GM19438 (cell line): Measurements from ENCODE around the gene LRRC45.

Experiments used
- ATAC-seq: cut with Tn5 transposase; IDR thresholded peaks from one replicate; pipeline ENCODE4 v1.9.1; 2021; ENCODE audit warnings: low read depth; ENCODE audit not compliant: unreplicated experiment

The LRRC45 gene

GRCh38 chr17:81993729-81994592 is 29.1 kb upstream of the LRRC45 start:
- no peak for ATAC-seq

DNA sequence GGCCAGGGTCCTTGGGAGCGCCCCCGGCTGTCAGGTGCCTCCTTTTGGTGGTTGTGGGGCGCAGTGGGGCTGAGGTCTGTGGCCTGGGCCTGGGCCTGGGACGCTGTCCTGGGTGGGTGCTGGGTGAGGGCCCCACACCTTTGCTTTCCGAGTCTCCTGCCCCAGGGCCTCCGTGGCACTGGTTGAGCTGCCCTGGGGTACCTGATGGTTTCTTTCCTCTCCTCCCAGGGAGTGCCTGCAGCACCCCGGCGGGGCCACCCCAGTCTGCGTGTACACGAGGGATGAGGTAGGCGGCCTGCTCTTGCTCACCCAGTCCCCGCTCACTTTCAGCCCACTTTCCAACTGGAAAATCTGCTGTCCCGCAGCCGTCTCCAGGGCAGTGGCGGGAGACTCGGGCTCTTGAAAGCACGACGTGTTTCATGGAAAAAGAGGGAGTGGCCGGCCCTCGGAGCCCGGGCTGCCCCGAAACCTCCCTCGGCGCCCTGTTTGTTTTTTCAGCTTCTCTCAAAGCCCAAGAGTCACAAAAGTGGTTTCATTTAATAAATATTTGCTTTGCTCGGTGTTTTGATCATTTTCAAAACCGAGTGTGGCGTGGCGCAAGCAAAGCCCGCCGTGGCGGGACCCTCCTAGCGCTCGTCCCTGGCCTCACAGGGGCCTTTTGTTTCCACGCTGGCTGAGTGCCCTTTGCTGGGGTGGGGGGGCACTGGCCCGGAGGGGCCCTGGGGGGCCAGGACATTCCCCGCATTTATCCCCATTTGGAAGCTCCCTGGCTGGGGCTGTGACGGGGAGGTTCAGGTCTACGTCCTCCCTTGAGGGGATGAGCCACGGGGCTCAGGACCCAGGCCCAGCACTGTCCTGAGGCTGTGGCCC is 28.3 kb upstream of the LRRC45 start:
- ATAC-seq: no peak

GRCh38 chr17:81995463-81996231 is 27.5 kb upstream of the LRRC45 start:
- no peak for ATAC-seq

GRCh38 chr17:81996232-81996756 is 26.8 kb upstream of the LRRC45 start:
- no peak for ATAC-seq

DNA sequence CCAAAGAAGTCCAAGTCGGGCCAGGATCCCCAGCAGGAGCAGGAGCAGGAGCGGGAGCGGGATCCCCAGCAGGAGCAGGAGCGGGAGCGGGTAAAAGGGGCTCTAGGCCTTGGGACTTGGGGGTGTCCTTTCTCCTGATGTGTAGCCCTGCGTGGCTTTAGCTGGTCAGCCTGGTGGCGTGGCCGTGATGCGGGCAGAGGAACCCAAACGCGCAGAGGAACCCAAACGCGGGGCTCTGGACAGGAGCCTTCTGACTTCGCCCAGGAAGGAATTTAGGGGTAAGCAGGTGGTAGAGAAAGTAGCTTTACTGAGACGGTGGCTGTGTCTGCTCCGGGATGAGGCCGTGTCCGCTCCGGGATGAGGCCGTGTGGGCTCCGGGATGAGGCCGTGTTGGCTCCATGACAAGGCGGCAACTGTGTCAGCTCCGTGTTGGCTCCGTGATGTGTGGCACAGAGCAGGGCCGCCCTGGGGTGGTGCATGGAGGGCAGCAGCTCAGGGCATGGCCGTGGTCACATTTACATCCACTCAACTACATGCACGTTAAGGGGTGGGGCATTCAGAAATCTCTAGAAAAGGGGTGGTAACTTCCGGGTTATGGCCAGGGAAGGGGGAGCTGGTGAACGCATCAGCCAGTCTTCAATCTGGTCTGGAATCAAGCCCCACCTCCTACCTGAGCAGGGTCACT is 26.2 kb upstream of the LRRC45 start:
- no peak for ATAC-seq

- no peak for ATAC-seq
Measured at GRCh38 chr17:81998212-81998611, 24.9 kb upstream of the LRRC45 start.

GRCh38 chr17:81998691-81999438 is 24.2 kb upstream of the LRRC45 start:
- no peak for ATAC-seq

DNA sequence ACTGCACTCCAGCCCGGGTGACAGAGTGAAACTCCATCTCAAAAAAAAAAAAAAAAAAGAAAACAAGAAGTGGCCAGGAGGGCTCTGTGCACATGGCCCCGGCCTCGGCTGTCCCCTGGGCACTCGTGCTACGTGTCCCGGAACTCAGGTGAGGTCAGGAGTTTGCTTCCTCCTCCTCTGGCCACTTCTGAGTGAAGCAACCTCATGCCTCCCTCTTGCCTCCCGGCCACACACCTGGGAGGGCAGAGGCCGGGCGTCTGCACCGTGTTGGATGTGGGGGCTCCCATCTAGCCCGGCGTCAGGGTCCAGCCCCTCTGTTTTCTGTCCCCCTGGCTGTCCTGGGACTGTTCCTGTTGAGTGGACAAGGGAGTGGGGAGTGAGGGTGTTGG is 23.5 kb upstream of the LRRC45 start:
- no peak for ATAC-seq

DNA sequence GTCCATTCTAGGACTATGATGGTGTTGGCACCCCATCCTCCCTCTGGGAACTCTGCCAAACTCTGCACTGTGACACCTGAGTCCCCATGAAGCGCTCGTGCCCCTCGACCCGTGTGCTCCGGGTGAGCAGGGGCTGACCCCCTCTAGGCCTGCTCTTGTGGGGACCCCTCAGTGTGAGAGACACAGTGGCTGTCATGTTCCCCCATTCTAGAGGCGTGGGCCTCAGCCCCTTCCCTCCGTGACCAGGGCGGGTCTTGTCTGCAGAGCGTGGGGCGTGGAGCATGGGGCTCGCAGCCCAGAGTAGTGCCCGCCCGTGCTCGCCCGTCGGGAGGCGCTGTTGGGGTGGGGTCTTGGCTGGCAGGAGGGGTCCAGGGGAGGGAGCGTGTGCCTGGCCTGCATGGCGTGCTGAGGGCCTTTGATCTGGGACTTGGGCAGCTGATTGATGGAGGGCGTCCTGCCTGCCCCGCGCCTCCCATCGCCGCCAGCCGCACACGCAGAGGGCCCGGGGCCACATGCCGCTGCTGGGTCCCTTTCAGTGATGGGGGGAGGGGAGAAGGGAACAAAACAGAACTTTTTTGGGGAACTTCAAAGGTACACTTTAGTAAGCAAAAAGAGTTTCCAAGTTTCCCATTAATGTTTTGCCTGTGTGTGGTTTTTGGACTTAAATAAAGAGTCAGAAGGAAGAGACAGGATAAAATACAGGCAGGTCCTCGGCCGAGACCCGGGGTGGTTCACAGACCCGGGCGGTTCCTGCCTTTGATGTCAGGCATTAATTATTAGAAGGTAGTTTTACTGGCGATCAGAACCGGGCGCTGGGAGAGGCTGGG is 22.9 kb upstream of the LRRC45 start:
- ATAC-seq: no peak

- no peak for ATAC-seq
Measured at GRCh38 chr17:82000803-82001570, 22.1 kb upstream of the LRRC45 start.

DNA sequence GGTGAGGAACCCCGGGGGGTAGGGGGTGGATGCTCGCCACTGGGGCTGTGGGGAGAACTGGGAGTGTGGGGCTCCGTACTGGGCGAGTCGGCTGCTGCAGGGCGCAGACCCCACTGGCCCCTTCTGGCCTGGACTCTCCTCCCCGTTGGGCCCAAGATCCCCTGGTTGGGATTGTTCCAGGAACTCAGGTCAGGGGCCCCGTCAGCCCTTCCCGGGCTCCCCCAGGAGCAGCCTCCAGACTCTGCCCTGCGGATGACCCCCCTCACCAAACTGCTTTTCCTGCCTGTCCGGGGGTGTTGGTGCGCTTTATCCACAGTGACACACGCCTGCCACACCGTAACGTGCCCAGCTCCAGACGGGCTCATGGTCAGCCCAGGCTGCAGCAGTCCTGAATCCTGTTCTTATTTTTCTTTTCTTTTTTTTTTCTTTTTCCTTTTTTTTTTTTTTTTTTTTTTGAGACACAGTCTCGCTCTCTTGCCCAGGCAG is 21.5 kb upstream of the LRRC45 start:
- ATAC-seq: no peak

- ATAC-seq: no peak
Measured at GRCh38 chr17:82003411-82004381, 19.4 kb upstream of the LRRC45 start.

DNA sequence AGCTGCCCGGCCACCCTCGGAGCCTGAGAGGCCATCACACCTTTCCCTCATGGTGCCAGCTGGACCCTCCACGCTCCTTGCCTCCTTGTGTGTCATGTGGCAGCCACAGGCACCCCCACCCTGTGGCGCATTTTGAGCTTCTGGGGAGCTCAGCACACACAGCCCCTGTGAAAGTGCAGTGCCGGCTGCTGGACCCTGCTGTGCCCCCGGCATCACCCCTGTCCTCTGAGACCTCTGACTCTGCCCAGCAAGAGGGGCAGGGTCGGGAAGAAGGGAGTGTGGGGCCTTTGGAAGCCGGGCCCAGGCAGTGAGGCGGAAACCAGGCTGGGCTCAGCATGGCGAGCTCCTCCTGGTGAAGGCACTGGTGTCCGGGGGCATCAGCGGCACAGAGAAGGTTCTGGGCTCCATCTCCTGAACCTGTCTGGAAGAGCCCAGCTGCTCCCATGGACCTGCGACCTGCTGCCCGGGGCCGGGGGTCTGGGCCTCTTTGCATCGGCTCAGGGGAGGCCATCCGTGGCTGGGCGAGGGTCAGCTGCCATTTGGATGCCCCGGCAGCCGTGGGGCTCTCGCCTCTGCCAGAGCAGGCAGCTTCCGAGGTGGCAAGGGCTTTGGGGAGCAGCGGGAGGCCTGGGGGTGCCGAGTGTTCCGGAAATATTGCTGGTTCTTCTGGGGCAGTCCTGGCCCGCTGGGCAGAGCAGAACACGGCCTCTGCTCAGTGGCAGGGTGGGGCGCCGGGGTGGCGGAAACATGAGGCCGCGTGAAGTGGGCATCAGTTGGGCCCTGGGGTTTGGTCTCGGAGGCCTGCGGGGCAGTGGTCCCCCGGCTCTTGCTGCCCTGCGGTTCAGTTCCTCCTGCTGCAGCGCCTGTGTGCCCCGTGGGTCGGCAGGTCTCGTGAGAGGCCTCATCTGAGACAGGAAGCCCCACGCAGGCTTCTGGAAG is 18.3 kb upstream of the LRRC45 start:
- no peak for ATAC-seq

DNA sequence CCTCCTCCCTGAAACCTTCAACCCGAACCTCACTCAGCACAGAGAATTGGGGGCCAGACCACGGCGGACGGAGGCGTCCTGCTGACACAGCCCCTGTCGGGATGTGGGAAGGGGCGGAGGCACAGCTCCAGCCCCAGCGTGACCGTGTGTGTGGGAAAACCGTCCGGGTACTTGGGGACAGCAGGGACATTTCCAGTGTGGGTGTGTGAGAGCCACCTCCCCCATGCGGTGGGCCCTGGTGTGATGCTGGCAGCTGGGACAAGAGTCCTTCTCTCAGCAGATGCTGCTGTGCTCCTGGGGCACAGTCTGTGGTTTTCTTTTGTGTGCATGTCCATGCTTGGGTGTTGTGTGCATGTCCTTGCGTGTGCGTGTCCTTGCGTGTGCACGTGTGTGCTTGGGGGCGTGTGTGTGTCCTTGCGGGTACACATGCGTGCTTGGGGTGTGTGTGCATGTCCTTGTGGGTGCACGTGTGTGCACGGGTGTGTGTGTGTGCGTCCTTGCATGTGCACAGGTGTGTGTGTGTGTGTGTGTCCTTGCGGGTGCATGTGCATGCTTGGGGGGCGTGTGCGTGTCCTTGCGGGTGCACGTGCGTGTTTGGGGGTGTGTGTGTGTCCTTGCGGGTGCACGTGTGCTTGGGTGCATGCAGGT is 17.3 kb upstream of the LRRC45 start:
- no peak for ATAC-seq
